ENCODE measurements around the gene CCDC60. TPM values are rescaled to one million over a fixed set of nuclear protein-coding genes. Genes with fewer than 3 reads are reported as not detected.

CCDC60 gene
- polyA plus RNA-seq, 1 experiment, result not detected

DNA sequence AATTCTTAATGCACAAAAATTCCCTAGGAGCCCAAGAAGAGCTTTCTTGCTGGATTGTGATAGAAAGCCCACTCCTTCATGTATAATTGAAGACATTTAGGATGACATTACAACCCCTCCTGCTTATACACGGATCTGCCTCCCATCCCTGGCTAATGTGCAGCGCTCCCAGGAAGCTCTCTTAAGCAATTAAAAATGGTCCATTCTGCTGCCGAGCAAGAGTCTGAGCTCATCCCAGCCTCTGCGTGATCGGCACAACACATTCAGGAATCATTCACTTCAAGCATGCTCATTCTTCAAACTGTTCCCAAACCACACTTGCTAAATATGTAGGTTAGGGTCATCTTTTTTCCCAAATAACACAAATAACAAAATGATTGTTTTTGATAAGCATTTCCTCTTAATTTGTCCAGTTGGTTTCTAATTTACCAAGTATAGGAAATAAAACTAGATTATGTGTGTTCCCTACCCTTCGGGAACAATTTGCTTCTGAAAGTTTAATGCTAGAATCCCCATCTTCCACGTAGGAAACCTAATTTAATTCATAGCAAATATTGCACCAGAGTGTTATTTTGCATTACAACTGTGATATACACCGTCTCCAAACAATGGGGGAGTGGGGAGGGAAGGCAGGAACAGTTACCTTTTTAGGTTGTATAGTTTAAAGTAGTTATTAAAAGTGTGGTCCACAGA is 241.7 kb downstream of the CCDC60 start:
- CTCF ChIA-PET, result no interaction called here
- TF ChIP-seq, protein P1, sequence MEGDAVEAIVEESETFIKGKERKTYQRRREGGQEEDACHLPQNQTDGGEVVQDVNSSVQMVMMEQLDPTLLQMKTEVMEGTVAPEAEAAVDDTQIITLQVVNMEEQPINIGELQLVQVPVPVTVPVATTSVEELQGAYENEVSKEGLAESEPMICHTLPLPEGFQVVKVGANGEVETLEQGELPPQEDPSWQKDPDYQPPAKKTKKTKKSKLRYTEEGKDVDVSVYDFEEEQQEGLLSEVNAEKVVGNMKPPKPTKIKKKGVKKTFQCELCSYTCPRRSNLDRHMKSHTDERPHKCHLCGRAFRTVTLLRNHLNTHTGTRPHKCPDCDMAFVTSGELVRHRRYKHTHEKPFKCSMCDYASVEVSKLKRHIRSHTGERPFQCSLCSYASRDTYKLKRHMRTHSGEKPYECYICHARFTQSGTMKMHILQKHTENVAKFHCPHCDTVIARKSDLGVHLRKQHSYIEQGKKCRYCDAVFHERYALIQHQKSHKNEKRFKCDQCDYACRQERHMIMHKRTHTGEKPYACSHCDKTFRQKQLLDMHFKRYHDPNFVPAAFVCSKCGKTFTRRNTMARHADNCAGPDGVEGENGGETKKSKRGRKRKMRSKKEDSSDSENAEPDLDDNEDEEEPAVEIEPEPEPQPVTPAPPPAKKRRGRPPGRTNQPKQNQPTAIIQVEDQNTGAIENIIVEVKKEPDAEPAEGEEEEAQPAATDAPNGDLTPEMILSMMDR (IDR thresholded peaks at IDR 0.05; ENCODE audit: low read depth, low read length), result no peak
- H3K4me3 ChIP-seq (ENCODE audit: low read depth, low read length), result no peak overlapping the region
- no peak for DNase-seq (ENCODE audit: low read depth, low spot score)
- POLR2A ChIA-PET, result no interaction called here
- H3K9me3 ChIP-seq (ENCODE audit: control insufficient read depth, insufficient read depth, low read length), result no peaks in the 10 kb centered on the region
- no peak overlapping the region for H3K27ac ChIP-seq (ENCODE audit: low read depth, low read length)
- H3K27me3 ChIP-seq (ENCODE audit: control insufficient read depth, insufficient read depth, low read length), result no peaks in the 10 kb centered on the region

DNA sequence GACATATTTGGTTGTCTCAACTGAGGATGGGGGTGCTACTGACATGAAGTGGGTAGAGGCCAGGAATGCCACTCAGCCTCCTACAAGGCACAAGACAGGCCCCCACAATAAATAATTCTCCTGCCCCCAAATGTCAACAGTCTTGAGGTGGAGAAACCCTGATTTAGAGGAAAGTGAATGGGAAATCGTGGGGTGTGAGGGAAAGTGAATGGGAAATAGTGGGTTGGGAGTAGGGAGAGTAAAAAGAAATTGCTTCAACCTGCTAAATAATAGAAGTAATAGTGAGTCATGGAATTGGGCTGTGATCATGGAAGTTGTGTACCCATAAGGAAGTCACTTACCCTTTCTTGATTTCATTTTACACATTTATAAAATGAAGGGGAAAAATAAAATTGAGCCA is 242.4 kb downstream of the CCDC60 start:
- ChIA-PET POLR2A (no interaction called here), CTCF (no interaction called here)
- TF ChIP-seq, protein P1 (IDR thresholded peaks at IDR 0.05; ENCODE audit: low read depth, low read length), result no peak

DNA sequence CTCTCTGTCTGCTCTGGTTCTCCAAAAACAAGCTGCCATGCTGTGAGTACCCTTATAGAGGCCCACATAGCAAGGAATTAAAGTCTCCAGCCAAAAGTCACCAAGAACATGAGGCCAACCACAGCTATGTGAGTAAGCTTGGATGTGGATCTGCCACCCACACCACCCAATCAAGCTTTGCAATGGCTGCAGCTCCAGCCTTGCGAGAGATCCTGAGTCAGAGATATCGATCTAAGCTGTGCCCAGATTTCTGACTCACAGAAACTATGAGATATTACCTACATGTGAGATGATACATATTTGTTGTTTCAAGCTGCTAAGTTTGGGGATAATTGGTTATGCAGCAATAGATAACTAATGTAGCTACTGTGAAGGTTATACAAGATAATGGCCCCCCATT is 243.6 kb downstream of the CCDC60 start:
- TF ChIP-seq, protein P1 (IDR thresholded peaks at IDR 0.05; ENCODE audit: low read depth, low read length), result no peak
- POLR2A ChIA-PET, result no interaction called here

More for the DNA sequence above, 242.4 kb downstream of the CCDC60 start:
- H3K27ac ChIP-seq (ENCODE audit: low read depth, low read length), result no peak overlapping the region
- H3K27me3 ChIP-seq (ENCODE audit: control insufficient read depth, insufficient read depth, low read length), result no peaks in the 10 kb centered on the region
- no peaks in the 10 kb centered on the region for H3K9me3 ChIP-seq (ENCODE audit: control insufficient read depth, insufficient read depth, low read length)
- H3K4me3 ChIP-seq (ENCODE audit: low read depth, low read length), result no peak overlapping the region
- no peak for DNase-seq (ENCODE audit: low read depth, low spot score)

DNA sequence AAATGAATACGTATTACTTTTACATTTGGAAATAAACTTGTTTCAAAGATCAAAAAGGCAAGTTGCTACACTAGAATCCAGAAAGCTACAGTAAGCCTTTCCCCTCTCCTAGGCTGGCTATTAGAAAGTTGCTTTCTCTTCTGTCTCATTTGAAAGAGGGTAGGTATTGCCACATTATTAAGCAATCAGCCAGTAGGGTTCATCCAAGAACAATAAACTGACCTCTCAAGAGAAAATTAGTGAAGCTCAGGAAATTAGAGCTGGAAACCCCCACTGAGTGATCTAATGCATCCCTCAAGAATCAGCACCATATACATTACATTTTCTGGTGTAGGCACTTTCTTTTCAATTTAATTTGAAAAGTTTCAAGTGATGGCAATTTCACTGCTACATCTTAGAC is 254.6 kb downstream of the CCDC60 start:
- no peak for DNase-seq (ENCODE audit: low read depth, low spot score)
- no peak overlapping the region for H3K27ac ChIP-seq (ENCODE audit: low read depth, low read length)
- peaks cover 3% of the 10 kb centered on the region for H3K27me3 ChIP-seq (ENCODE audit: control insufficient read depth, insufficient read depth, low read length)
- ChIA-PET CTCF (no interaction called here), POLR2A (no interaction called here)
- TF ChIP-seq, protein P1 (IDR thresholded peaks at IDR 0.05; ENCODE audit: low read depth, low read length), result no peak
- no peak overlapping the region for H3K4me3 ChIP-seq (ENCODE audit: low read depth, low read length)
- H3K9me3 ChIP-seq (ENCODE audit: control insufficient read depth, insufficient read depth, low read length), result no peaks in the 10 kb centered on the region

More for the DNA sequence above, 243.6 kb downstream of the CCDC60 start:
- H3K27ac ChIP-seq (ENCODE audit: low read depth, low read length), result no peak overlapping the region
- no peak for DNase-seq (ENCODE audit: low read depth, low spot score)
- H3K9me3 ChIP-seq (ENCODE audit: control insufficient read depth, insufficient read depth, low read length), result no peaks in the 10 kb centered on the region
- H3K27me3 ChIP-seq (ENCODE audit: control insufficient read depth, insufficient read depth, low read length), result no peaks in the 10 kb centered on the region
- H3K4me3 ChIP-seq (ENCODE audit: low read depth, low read length), result no peak overlapping the region
- CTCF ChIA-PET, result no interaction called here

DNA sequence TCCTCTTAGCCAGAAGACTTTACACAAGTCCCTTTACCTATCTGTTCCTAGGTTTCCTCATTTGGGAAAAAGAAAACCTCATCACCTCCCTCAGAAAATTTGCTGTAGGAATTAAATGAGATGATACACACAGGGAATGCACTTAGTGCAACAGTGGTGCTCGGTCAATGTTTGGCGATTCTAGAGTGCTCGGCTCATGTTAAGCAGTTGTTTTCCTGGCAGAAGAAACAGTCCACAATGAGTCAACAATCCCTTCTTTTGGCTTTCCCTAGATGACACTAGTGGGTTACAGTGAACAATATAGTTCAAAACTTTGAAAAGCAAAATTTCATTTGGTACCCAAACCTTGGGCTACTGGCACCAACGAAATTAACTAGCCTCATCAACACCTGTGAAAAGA is 255.1 kb downstream of the CCDC60 start:
- CTCF ChIA-PET, result no interaction called here
- Histone ChIP-seq H3K9me3 (ENCODE audit: control insufficient read depth, insufficient read depth, low read length) (no peaks in the 10 kb centered on the region; the same call in 1 of the 2 replicates), H3K27me3 (ENCODE audit: control insufficient read depth, insufficient read depth, low read length) (peaks cover 7% of the 10 kb centered on the region), H3K27ac (ENCODE audit: low read depth, low read length) (no peak overlapping the region), H3K4me3 (ENCODE audit: low read depth, low read length) (no peak overlapping the region)
- POLR2A ChIA-PET, result no interaction called here
- TF ChIP-seq, protein P1 (IDR thresholded peaks at IDR 0.05; ENCODE audit: low read depth, low read length), result no peak
- no peak for DNase-seq (ENCODE audit: low read depth, low spot score)

Other genes starting within 250 kb of the CCDC60 start
- 27.1 and 34.3 TPM in 2 replicates for gene HSPB8, start 155.8 kb upstream of the CCDC60 start, polyA plus RNA-seq (2011; rRNA removed)

Measured in AG04450 (cell line).